Pulmonary artery endothelial cell (primary cell): ENCODE data around the gene MGAT1. TPM values are rescaled to one million over a fixed set of nuclear protein-coding genes. Genes with fewer than 3 reads are reported as not detected.
"Not testable (repeated sequence)": the region's sequence is repeated elsewhere in the genome, so short reads cannot be mapped to it uniquely, and the experiment has no call there.

ENCODE experiments used
- DNase-seq: peaks from one replicate; pipeline ENCODE4 v3.0.0-alpha.2; 2011; ENCODE audit warnings: low read depth, low spot score
- total RNA-seq: library from RNA; depleted of rRNA; stranded (reverse); fragments of >200 nt; gene quantifications from 2 replicates; pipeline ENCODE4 v1.2.3, GENCODE V29; 2014

Gene MGAT1
- total RNA-seq, 1 donor from 2014 or later: 86.0 TPM

DNA sequence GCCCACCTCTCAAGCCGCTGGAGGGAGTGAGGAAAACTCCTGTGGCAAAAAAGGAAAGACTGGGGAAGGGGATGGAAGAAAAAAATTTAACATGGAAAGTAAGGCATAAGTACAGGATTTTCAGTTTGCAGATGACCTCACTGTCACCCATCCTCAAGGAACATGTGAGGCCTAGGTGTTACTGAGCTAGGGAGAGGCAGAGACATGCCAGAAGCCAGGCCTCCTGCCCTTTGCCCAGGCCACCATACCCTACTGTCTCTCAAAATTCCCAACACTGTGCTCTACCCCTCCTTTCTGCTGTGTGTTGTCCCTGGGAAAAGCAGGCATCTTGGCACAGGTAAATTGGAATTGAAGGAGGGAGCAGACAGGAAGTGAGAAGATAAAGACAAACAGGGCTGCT is 4.4 kb upstream of the MGAT1 start:
- no peak for DNase-seq

DNA sequence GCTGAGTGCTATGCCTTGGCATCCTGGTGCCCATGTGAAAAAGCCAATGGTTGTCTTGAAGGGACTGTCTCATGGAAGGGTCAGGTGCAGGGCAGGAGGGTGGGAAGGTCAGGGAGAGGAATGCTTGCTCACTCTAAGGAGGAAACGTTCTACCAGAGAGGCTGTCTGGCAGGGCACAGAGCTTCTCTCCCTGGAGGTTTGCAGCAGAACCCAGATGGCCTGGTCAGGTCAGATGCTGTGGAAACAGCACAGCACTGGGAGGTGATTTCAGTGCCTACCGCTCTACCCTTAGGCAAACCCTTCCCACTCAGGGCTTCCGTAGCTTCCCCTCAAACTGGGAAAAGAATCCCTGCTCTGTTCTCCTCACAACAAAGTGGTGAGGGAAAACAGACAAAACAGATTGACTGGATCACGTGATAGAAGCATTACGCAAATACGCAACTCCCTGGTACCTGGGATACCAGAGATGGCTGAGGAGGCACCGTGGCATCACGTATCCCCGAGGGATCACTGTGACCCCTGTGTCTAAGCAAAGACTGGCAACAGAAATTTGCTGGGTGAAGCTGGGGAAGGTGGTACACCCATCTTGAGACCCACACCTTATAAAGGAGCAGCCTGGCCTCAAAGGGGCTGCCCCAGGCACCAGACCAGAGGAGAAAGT is 3.9 kb upstream of the MGAT1 start:
- no peak for DNase-seq

- no peak for DNase-seq
Measured at GRCh38 chr5:180804129-180804618, 1.6 kb upstream of the MGAT1 start.

GRCh38 chr5:180803181-180804128 is 849 bp upstream of the MGAT1 start:
- no peak for DNase-seq

- no peak for DNase-seq
Measured at GRCh38 chr5:180801596-180802324, 846 bp downstream of the MGAT1 start.

GRCh38 chr5:180799902-180800801 is 2.5 kb downstream of the MGAT1 start:
- DNase-seq: no peak

GRCh38 chr5:180799194-180799593 is 3.4 kb downstream of the MGAT1 start:
- DNase-seq: no peak

GRCh38 chr5:180798193-180798592 is 4.4 kb downstream of the MGAT1 start:
- no peak for DNase-seq

GRCh38 chr5:180797256-180798192 is 5.1 kb downstream of the MGAT1 start:
- no peak for DNase-seq

GRCh38 chr5:180795771-180796313 is 6.8 kb downstream of the MGAT1 start:
- DNase-seq: no peak

DNA sequence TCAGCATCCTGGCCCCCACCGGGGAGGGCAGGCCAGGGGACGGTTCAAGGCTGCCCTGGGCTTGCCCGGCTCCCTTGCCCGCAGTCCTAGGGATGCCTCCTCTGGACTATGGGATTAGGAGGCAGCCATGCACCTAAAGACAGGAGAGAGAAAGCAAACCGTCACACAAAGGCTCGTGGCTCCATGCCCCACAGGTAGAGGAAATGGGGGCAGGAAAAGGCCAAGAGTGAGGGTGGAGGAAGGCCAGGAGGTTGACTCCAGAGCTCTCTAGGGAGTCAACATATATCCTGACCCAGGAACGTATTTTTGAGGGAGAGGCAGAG is 9.7 kb downstream of the MGAT1 start:
- no peak for DNase-seq

DNA sequence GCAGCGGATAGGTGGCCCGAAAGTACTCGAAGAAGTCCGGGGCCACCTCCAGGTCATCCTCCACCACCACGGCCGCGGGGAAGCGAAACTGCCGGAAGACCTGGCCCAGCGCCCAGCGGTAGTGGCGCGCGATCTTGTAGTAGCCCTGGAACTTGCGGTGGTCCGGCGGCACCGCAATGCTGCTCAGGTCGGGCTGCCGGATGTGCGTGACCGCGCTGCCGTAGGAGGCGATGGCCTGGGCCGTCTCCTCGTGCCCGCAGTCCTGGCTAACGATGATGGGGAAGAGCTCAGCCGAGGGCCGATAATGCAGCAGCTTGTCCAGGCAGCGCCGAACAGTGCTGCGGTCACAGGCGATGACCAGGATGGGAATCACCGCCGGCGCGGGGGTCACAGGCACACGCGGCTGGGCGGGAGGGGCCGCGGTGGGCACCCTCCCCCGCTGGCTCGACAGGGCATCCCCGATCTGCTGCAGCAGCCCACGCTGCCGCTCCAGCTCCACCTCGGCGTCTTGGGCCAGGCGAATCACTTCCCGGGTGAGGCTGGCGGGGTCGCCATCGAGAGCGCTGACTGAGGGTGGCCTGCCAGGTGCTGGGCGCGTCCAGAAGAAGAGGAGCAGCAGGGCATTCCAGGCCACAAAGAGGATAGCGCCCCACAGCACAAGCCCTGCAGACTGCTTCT is 10.2 kb downstream of the MGAT1 start:
- no peak for DNase-seq

DNA sequence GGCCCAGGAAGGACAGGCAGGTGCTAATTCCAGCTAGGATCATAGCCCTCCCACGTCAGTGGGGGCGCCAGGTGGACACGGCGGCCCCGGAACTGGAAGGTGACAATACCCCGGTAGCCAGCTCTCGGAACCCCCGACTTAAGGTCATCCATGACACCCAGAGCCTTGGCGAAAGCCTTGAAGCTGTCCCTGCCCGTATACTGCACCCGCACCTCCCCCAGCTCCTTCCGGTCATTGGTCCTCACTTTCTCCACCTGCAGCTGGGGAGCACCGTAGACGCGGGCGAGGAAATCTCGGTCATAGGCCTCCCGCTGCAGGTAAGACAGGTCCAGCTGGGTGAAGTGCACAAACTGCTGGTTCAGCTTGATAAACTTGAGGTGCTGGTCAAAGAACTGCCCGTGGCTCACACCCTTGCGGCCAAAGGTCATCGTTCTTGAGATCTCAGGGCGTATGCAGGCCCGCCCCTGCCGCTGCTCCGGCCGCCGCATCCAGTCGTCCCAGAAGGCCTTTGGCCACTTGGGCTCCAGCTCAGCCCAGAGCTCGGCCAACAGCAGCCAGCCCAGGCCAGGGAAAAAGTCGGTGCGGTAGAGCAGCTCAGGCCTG is 10.9 kb downstream of the MGAT1 start:
- no peak for DNase-seq

GRCh38 chr5:180790524-180790923 is 12.1 kb downstream of the MGAT1 start:
- DNase-seq: no peak

DNA sequence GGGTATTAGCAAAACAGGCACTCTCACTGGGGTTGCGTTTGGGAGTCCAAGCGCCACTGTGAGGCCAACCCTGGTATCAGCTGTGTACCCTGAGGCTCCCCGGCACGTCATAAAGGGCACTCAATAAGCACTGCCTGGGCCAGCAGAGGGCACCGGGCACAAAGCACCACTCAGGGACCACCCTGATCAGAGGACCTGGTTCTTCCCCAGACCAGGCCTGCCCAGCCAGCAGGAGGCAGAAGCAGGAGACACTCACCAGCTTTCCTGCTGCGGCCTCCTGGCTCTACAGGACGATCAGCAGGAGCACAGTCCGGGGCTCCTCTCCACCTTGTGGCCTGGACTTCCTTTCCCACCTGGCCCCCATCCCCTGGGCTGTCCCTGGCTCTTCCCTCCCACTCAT is 12.6 kb downstream of the MGAT1 start:
- DNase-seq: no peak

- DNase-seq: not testable (repeated sequence)
Measured at GRCh38 chr5:180788651-180789410, 13.8 kb downstream of the MGAT1 start.

DNA sequence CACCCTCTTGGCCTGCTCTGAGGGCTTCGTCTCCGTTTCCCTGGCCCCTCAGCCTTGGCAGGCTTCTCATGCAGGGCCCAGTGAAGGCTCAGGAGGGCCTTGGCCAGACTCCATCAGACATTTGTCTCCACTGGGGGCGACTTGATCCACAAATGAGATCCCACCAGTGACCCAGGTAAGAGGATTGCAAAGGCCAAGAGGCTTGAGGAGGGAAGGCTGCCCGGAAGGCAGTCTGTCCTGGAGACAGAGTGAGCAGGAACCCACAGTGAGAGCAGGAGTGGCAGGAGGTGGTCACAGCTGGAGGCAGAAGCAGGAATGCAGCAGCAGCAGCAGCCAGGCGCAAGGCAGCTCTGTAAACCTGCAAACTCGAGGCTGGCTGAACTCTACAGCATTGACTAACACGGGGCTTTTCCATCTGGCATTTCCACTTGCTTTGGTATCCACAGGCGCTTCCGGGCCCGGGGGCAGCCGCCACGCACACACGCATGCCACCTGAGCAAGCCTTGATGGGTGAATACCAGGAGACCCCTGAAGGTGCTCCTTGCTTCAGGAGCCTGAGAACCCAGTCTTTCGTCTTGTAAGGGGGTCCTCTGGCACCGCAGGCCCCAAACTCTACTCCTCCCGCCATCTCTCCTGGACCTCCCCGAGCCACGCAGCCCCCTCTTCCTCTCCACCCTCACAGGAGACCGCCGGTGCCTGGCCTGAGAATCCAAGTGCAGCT is 14.7 kb downstream of the MGAT1 start:
- no peak for DNase-seq
